ENCODE data around the gene USP6. TPM values are rescaled to one million over a fixed set of nuclear protein-coding genes. Genes with fewer than 3 reads are reported as not detected.
A peak's percentile ranks its signal among the peaks of the same experiment; 100 is the strongest.
"Not testable (repeated sequence)": the region's sequence is repeated elsewhere in the genome, so short reads cannot be mapped to it uniquely, and the experiment has no call there.

Gene USP6
- total RNA-seq, 1 donor from 2014 or later, result 0.08 TPM

DNA sequence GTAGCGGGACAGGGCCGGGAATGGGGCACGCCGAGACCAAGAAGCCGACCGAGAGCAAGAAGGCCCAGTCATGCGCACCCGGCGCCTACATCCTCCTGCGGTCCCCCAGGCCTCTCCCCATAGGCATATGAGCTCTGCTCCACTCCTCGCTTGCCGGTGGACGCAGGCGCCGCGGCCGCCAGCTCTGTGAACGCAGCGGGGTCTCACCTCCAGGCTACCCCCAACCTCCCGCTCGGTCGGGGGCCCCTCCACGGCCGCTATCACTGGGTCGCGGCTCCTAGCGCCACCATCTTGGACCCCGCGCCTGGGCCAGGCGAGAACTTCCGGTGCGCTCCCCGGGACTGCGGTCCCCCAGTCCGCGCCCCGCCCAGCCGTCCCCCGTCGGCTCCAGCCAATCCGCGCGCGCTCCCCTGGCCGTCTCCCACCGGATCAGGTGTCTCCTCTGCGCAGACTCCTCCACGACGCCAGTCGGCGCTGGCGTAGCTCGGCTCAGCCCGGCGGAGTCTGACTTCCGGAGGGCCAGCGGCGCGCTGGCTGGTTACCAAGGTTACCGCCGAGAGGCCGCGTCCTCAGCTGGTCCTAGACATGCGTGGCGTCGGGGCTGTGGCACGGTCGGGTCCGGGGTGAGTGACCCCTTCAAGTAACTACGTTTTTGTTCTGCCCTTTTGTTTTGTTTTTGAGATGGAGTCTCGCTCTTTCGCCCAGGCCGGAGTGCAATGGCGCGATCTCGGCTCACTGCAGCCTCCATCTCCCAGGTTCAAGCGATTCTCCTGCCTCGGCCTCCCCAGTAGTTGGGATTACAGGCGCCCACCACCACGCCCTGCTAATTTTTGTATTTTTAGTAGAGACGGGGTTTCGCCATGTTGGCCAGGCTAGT is 75.9 kb downstream of the USP6 start, which contains the start of gene ZNF594:
Gene ZNF594, minus strand, starts transcription at position 328 of the 877 bp plus-strand sequence. CDS start 7,612 bp downstream, outside the sequence.
- peak; percentile 96 for DNase-seq (ENCODE audit: low spot score)

DNA sequence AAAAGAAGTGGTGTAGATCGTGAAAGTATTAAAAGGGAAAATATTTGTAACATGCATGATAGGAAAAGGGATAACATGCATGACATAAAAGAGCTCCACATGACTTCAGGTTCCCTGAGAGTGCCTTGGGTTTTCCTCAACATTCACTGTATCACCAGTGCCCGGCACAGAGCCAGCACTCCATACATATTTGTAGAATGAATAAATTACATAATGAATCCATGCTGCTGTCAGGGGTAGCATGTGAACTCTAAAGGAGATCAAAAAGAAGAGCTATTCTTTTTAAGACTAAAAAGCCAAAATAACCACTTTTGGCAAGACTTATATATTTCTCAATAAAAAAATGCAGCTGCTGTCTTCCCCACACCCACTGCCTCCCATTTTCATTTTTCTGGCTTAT is 78.5 kb downstream of the USP6 start:
- no peak for DNase-seq (ENCODE audit: low spot score)

GRCh38 chr17:5198472-5198871 is 82.6 kb downstream of the USP6 start:
- DNase-seq (ENCODE audit: low spot score), result no peak

- DNase-seq (ENCODE audit: low spot score), result no peak
Measured at GRCh38 chr17:5200360-5200759, 84.5 kb downstream of the USP6 start.

GRCh38 chr17:5201011-5201410 is 85.2 kb downstream of the USP6 start:
- DNase-seq (ENCODE audit: low spot score), result no peak

DNA sequence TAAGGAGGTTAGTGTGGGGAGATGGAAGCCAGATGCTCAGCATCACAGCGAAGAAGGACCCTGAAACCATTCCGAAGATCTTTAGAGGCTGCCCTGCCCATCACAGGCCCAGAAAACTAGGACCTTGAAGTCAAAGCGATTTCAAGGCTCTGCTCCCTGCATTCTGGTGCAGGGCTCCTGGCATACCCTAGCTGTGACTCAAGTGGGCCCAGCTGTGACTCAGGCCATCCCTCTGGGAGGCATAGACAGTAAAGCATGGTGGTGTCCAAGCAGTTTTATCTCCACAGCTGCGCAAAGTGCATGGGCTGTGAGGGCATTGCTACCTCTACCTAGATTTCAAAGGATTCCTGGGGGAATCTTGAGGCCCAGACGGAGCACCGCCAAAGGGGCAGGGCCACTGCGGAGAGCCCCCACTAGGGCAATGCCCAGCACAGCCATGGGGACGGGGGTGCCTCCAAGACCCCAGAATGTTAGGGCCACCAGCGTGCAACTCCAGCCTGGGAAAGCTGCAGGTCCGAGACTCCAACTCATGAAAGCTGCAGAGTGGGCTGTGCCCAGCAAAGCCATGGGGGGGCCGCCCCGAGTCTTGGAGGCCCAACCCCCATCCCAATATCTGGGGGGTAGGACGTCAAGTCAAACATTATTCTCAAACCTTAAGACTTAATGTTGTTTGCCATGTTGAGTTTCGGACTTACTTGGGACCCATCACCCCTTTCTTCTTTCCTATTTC is 87.5 kb downstream of the USP6 start:
- no peak for DNase-seq (ENCODE audit: low spot score)

- no peak for DNase-seq (ENCODE audit: low spot score)
Measured at GRCh38 chr17:5203908-5204294, 88.1 kb downstream of the USP6 start.

GRCh38 chr17:5209396-5209795 is 93.6 kb downstream of the USP6 start:
- no peak for DNase-seq (ENCODE audit: low spot score)

DNA sequence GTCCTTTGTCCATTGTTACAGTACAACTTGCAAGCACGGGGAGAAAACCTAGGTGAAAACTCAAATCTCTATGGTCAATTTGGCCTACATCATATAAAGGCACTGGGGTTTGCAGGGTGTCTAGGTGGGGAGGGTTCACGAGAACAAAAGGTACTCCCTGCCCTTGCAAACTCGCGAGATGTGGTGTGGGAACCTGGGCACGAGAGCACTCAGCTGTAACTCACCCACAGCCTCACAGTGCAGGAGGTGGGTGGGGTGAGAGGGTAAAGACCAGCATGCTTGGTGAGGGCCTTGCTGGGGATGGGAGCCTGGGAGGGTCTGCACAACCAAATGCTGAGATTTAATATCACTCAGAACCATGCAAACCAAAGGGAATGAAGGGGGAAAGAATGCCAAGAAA is 94.3 kb downstream of the USP6 start:
- no peak for DNase-seq (ENCODE audit: low spot score)

DNA sequence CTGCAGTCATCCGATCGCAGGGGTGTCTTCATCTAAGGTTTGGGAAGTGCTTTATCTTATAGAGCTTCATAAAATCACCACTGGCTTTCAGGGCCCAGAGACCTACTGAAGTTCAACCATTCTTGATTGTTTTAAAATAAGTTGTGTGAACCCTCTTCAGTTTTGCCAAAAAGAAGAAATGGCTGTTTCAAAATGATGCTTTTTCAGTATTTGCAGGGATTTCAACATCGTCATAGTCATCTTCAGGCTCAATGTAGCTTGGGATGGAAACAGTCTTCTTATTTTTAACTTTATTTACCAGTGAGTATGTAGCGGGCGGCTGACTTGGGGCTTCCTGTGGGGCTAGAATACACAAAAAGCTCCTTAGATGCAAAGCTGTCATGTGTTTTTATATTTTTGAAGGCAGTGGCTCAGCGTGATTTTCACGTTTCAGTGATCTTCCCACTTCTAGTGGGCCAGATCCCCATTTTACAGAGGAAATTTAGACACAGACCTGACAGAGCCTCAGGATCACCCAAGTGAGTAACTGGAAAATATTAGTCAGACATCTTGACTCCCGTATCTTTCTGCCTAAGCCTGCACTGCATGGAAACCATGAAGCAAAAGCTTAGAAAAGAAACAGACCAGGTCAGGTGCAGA is 94.9 kb downstream of the USP6 start:
- DNase-seq (ENCODE audit: low spot score), result no peak

DNA sequence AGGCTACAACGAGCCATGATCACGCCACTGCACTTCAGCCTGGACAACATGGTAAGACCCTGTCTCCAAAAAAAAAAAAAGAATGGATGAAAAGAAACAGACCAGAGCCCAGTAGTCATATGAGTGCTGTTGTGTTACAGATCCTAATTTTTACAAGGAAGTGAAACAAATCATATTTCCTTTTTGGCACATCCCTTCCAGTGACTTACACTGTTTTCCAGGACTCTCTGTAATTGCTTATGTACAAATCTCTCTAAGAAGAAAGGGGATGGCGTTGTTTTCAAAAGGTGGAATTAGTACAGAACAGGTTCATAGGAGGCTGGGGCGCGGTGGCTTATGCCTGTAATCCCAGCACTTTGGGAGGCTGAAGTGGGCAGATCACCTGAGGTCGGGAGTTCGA is 95.6 kb downstream of the USP6 start:
- no peak for DNase-seq (ENCODE audit: low spot score)

- not testable (repeated sequence) for DNase-seq (ENCODE audit: low spot score)
Measured at GRCh38 chr17:5217562-5217961, 101.7 kb downstream of the USP6 start.

GRCh38 chr17:5219536-5219935 is 103.7 kb downstream of the USP6 start:
- no peak for DNase-seq (ENCODE audit: low spot score)

- DNase-seq (ENCODE audit: low spot score), result no peak
Measured at GRCh38 chr17:5220074-5220473, 104.2 kb downstream of the USP6 start.

GRCh38 chr17:5221912-5222311 is 106.1 kb downstream of the USP6 start:
- DNase-seq (ENCODE audit: low spot score), result not testable (repeated sequence)

Other genes with a start within 250 kb of the USP6 start
- 4.6 TPM for gene C17orf107, start 216.5 kb upstream of the USP6 start, total RNA-seq
- gene CHRNE, start 212.9 kb upstream of the USP6 start, total RNA-seq, result 1.2 TPM
- gene GP1BA, start 183.8 kb upstream of the USP6 start, total RNA-seq, result not detected
- 62.0 TPM for gene SLC25A11, start 176.0 kb upstream of the USP6 start, total RNA-seq
- 129 TPM for gene RNF167, start 175.8 kb upstream of the USP6 start, total RNA-seq
- gene PFN1, start 167.5 kb upstream of the USP6 start, total RNA-seq, result 598 TPM
- gene ENO3, start 164.9 kb upstream of the USP6 start, total RNA-seq, result 6.2 TPM
- 66.4 TPM for gene SPAG7, start 148.2 kb upstream of the USP6 start, total RNA-seq
- 86.0 TPM for gene CAMTA2, start 128.4 kb upstream of the USP6 start, total RNA-seq
- 1.1 TPM for gene INCA1, start 118.5 kb upstream of the USP6 start, total RNA-seq
- gene KIF1C, start 118.1 kb upstream of the USP6 start, total RNA-seq, result 141 TPM
- gene SLC52A1, start 80.6 kb upstream of the USP6 start, total RNA-seq, result 2.5 TPM
- gene ZFP3, start 37.6 kb upstream of the USP6 start, total RNA-seq, result 9.1 TPM
- gene ZNF232, start 4.2 kb upstream of the USP6 start, total RNA-seq, result 5.9 TPM
- 13.5 TPM for gene ZNF594, start 75.8 kb downstream of the USP6 start, total RNA-seq
- 2.9 TPM for gene SCIMP, start 118.8 kb downstream of the USP6 start, total RNA-seq
- 40.4 TPM for gene RABEP1, start 166.3 kb downstream of the USP6 start, total RNA-seq

Data from ureter (tissue), 1 donor.